RWPE1 (cell line): ENCODE results near the gene NCS1.
A peak's percentile ranks its signal among the peaks of the same experiment; 100 is the strongest.

Experiments
- CTCF ChIA-PET: fragments of 350-600 bp; sonication (Branson Sonifier 250); formaldehyde crosslinking; extraction: SDS; loops from one replicate; lab custom pipeline; 2021; lab: Yijun Ruan, JAX
- POLR2A ChIA-PET: fragments of 400-600 bp; formaldehyde crosslinking; extraction: SDS; loops from one replicate; lab custom pipeline; 2020; ENCODE audit warnings: antibody characterized with exemption; ENCODE audit not compliant: low non-redundant PET; lab: Yijun Ruan, JAX
- DNase-seq: peaks from one replicate; pipeline ENCODE4 v3.0.0; 2012; ENCODE audit warnings: low spot score
- H3K27ac ChIP-seq: fragments of 450-650 bp; 2 replicates; pipeline ENCODE4 v1.5.1; 2017
- TF ChIP-seq, protein P1 (sequence below): fragments of 450-650 bp; conservative IDR thresholded peaks from 2 replicates; pipeline ENCODE4 v1.5.1; 2017; ENCODE audit warnings: low read depth, mild to moderate bottlenecking

Gene NCS1

DNA sequence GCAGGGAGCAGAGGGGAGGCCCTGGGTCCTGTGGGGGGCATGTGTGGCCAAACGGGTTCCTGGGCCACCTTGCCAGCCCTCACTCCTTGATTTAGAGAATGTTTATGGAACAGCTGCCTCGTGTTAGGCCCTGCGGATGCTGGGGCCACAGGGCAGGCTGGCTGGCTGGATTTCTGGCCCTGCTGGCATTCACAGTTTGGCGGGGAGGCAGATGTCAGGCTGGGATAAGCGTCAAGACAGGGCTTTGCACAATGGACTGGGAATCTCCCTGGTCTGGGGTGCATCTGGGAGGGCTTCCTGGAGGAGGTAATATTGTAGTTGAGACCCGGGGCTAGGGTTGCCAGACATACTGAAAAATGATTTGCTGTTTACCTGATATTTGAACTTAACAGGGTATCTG is 13.8 kb downstream of the NCS1 start:
- POLR2A ChIA-PET = no interaction called here
- H3K27ac ChIP-seq = peak overlapping the region; percentile 74
- TF ChIP-seq, protein P1, sequence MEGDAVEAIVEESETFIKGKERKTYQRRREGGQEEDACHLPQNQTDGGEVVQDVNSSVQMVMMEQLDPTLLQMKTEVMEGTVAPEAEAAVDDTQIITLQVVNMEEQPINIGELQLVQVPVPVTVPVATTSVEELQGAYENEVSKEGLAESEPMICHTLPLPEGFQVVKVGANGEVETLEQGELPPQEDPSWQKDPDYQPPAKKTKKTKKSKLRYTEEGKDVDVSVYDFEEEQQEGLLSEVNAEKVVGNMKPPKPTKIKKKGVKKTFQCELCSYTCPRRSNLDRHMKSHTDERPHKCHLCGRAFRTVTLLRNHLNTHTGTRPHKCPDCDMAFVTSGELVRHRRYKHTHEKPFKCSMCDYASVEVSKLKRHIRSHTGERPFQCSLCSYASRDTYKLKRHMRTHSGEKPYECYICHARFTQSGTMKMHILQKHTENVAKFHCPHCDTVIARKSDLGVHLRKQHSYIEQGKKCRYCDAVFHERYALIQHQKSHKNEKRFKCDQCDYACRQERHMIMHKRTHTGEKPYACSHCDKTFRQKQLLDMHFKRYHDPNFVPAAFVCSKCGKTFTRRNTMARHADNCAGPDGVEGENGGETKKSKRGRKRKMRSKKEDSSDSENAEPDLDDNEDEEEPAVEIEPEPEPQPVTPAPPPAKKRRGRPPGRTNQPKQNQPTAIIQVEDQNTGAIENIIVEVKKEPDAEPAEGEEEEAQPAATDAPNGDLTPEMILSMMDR = no peak
- CTCF ChIA-PET = interaction anchor here (0.6 to 1.9 kb wide), 3 partner anchors 35 to 60 kb away, joined by 3 to 7 read pairs (median 4); no protein-coding TSS in a partner anchor
- no peak for DNase-seq

- TF ChIP-seq, protein P1 = no peak
- H3K27ac ChIP-seq = peak overlapping the region; percentile 74
- ChIA-PET POLR2A (no interaction called here), CTCF (interaction anchor here (0.6 to 1.9 kb wide), 9 partner anchors 12 to 1561 kb away, joined by 3 to 7 read pairs (median 4); partner anchors contain the start of gene FNBP1)
- DNase-seq = peak; percentile 92
Measured at GRCh38 chr9:130186839-130187522, 14.8 kb downstream of the NCS1 start.

GRCh38 chr9:130187523-130187846 is 15.3 kb downstream of the NCS1 start:
- TF ChIP-seq, protein P1 = no peak
- peak overlapping the region; percentile 74 for H3K27ac ChIP-seq
- ChIA-PET CTCF (interaction anchor here (0.6 to 1.9 kb wide), 3 partner anchors 12 to 1560 kb away, joined by 4 to 7 read pairs (median 6); no protein-coding TSS in a partner anchor), POLR2A (no interaction called here)
- DNase-seq = no peak

DNA sequence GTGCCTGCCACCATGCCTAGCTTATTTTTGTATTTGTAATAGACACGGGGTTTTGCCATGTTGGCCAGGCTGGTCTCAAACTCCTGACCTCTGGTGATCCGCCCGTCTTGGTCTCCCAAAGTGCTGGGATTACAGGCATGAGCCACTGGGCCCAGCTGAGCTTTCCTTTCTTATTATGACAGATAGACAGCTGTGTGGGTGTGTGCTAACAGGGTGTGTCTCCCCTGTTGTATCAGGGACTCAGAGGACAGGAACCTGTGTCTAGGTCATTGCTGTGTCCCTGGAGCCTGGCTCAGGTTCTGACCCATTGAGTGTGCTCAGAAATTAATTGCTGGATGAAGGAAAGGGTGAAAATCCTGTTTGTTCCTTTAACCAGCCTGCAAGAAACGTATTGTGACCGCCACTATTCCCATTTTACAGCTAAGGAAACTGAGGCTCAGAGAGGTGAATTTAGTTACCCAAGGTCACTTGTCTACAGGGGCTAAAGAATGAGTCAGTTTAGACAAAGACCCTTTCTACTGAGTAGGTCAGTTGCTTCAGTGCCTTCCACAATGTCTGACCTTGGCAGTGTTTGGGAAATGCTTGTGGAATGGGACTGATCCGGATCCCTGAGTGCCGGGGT is 16.8 kb downstream of the NCS1 start:
- CTCF ChIA-PET = interaction anchor here (0.9 to 1.7 kb wide), 2 partner anchors 31 to 47 kb away, joined by 4 to 6 read pairs; no protein-coding TSS in a partner anchor
- no peak for DNase-seq
- POLR2A ChIA-PET = no interaction called here
- peak overlapping the region; percentile 74 for H3K27ac ChIP-seq
- TF ChIP-seq, protein P1 = no peak

DNA sequence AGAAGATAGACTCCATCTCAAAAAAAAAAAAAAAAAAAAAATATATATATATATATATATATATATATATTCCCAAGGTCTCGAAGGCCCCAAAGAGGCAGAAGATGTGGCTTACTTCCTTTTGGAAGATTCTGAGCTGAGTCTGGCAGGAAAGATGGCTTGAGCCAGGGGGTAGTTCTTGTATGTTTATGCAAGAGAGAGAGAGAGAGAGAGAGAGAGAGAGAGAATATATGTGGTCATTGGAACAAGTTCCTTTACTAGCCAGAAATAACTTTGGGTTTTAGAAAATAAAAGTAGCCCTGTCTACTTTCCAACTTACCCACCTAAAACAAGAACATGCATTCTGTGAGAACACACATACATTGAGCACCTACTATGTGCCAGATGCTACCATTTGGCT is 17.6 kb downstream of the NCS1 start:
- POLR2A ChIA-PET = no interaction called here
- CTCF ChIA-PET = interaction anchor here (1.7 kb wide), 1 partner anchor 46 kb away, joined by 6 read pairs; no protein-coding TSS in a partner anchor
- no peak overlapping the region for H3K27ac ChIP-seq
- TF ChIP-seq, protein P1 = no peak
- DNase-seq = no peak

DNA sequence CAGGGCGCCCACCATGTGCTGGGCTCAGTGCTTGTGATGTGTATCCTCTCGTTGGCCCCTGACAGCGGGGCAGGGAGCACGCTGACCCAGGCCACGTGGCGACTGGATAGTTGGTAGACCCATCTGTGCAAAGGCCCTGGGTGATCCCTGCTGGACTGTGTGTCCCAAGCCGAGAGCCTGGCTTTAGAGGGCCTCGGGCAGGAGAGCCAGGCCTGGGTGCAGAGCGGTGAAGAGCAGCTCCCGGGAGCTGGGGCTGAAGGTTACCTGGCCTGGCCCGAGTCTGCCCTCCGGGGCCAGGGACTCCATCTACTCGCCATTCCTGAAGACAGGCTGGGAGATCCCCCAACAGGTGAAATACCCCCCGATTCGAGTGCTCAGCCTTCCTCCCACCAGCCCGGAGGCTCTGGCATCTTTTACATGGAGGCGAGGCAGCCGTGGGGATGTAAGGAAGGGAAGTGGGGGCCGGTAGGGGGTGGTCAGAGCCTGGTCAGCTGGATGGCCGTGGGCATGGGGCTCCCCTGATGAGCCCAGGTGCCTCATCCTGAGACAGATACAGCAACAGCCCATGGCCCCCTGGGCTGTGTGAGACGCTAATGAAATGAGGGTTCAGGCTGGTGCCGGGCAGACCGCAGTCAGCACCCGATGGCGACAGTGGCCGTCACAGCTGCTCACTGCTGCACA is 19.0 kb downstream of the NCS1 start:
- DNase-seq = no peak
- CTCF ChIA-PET = interaction anchor here (1.4 kb wide), 1 partner anchor 10 kb away, joined by 7 read pairs; no protein-coding TSS in a partner anchor
- H3K27ac ChIP-seq = peak overlapping the region; percentile 86

More for the DNA sequence above, 19.0 kb downstream of the NCS1 start:
- POLR2A ChIA-PET = no interaction called here
- TF ChIP-seq, protein P1 = no peak
